ENCODE results near the gene THUMPD3.

THUMPD3 gene

DNA sequence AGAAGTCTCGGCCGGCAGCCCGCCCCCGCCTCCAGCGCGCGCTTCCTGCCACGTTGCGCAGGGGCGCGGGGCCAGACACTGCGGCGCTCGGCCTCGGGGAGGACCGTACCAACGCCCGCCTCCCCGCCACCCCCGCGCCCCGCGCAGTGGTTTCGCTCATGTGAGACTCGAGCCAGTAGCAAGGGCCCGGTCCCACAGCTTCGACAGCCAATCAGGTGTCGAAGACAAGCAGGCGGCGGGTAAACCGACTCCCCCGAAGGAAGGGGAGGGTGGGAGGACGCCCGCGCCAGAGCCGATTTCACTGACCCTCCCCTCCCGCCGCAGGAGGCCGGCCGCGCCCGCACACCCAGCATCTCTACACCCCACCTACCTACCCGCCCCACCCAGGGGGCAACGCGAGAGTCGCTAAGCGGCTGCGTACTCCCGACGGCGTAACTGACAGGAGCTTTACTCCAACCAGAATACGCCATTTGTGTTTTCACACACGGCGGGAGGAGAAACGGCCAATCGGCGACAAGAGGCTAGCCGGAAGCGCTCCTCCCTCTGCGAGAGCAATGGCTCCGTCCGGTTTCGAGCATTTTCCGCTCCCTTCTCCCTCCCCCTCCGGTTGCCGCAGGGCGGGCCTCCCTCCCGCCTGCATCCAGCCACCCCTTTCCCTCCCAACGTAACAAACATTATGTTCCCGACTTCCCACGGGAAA lies 33.9 kb downstream of the THUMPD3 start:
- peak; percentile 94 for DNase-seq
- H3K36me3 ChIP-seq = peaks cover 17% of the 10 kb centered on the region
- peak overlapping the region; percentile 68 for H3K4me3 ChIP-seq (ENCODE audit: low read depth, low read length)
- no peaks in the 10 kb centered on the region for H3K27me3 ChIP-seq
- no peaks in the 10 kb centered on the region for H3K9me3 ChIP-seq
- TF ChIP-seq, protein P1, sequence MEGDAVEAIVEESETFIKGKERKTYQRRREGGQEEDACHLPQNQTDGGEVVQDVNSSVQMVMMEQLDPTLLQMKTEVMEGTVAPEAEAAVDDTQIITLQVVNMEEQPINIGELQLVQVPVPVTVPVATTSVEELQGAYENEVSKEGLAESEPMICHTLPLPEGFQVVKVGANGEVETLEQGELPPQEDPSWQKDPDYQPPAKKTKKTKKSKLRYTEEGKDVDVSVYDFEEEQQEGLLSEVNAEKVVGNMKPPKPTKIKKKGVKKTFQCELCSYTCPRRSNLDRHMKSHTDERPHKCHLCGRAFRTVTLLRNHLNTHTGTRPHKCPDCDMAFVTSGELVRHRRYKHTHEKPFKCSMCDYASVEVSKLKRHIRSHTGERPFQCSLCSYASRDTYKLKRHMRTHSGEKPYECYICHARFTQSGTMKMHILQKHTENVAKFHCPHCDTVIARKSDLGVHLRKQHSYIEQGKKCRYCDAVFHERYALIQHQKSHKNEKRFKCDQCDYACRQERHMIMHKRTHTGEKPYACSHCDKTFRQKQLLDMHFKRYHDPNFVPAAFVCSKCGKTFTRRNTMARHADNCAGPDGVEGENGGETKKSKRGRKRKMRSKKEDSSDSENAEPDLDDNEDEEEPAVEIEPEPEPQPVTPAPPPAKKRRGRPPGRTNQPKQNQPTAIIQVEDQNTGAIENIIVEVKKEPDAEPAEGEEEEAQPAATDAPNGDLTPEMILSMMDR (IDR thresholded peaks at IDR 0.05; ENCODE audit: low read depth, low read length) = no peak
- peaks cover 2% of the 10 kb centered on the region for H3K4me1 ChIP-seq

DNA sequence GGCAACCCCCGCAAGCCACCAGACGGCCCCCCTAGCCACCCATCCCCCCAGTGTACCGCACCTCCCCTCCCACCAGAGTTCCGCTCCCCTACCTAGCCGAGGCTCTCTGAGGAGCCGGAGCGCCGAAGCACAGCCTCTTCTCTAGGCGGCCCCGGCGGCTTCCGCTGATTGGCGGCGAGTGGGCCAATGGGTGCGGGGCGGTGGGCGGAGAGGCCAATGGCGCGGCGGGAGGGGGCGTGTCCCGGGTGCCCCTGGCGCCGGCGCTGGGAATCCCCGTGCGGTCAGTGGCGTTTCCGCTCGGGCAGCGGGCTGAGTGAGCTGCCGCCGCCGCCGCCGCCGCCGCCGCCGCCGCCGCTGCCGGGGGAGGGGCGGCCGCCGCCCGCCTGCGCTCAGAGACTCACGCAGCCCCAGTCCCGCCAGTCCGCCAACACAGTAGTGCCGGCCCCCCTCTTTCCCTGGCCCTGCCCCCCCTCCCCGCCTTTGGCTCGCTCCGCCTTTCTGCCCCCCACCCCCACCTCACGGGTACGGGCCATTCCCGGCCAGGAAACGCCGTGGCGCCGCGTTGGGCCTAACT lies 34.6 kb downstream of the THUMPD3 start, which contains the start of gene SETD5:
SETD5 (plus strand) TSS at position 284 of the 574 bp plus-strand sequence. CDS start 31,324 bp downstream, outside the sequence.
- peaks cover 4% of the 10 kb centered on the region for H3K4me1 ChIP-seq
- no peaks in the 10 kb centered on the region for H3K27me3 ChIP-seq
- DNase-seq = peak; percentile 94

DNA sequence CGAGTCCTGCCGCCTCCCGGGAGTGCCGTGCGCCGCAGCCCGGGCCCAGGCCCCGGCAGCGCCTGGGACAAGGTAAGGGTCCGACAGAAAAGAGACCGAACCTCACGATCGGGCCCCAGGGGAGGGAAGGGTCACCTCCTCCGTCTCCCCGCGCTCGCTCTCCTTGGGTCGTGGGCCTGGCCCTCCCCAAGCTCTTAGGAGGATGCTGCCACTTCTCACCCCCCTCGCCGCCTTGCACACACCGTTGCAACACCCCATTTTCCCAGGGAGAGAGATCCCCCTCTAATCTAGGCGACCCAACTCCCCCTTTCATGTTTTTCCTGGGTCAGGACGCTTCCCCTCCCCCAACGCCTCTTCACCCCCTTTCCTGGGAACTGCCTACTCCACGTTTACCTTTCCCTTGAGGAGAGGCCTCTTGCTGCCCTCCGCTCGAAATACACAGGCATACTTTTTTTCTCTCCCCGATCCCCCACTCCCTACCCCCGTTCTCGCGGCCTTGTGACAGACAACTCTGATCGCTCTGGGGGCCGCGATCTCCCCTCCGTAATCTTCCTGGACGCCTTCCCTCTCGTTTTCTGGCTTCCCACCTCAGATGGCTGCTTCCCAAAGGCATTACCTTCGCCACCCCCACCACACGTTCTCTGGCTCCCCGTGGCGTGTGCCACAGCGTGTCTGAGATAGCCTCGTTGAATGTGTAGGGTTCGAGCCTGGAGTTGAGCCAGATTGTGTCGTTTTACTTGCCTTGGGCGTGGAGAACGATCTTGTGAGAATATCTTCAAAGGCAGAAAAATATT lies 35.2 kb downstream of the THUMPD3 start:
- no peaks in the 10 kb centered on the region for H3K9me3 ChIP-seq
- H3K4me1 ChIP-seq = peaks cover 6% of the 10 kb centered on the region
- no peaks in the 10 kb centered on the region for H3K27me3 ChIP-seq
- H3K4me3 ChIP-seq (ENCODE audit: low read depth, low read length) = peak overlapping the region; percentile 90
- TF ChIP-seq, protein P1 (IDR thresholded peaks at IDR 0.05; ENCODE audit: low read depth, low read length) = no peak
- DNase-seq = peak; percentile 19
- H3K36me3 ChIP-seq = peaks cover 12% of the 10 kb centered on the region

More for the DNA sequence above, 34.6 kb downstream of the THUMPD3 start, which contains the start of gene SETD5:
- Histone ChIP-seq H3K36me3 (peaks cover 17% of the 10 kb centered on the region), H3K9me3 (no peaks in the 10 kb centered on the region), H3K4me3 (ENCODE audit: low read depth, low read length) (peak within 1 kb of the TSS; percentile 90)
- TF ChIP-seq, protein P1 (IDR thresholded peaks at IDR 0.05; ENCODE audit: low read depth, low read length) = no peak

DNA sequence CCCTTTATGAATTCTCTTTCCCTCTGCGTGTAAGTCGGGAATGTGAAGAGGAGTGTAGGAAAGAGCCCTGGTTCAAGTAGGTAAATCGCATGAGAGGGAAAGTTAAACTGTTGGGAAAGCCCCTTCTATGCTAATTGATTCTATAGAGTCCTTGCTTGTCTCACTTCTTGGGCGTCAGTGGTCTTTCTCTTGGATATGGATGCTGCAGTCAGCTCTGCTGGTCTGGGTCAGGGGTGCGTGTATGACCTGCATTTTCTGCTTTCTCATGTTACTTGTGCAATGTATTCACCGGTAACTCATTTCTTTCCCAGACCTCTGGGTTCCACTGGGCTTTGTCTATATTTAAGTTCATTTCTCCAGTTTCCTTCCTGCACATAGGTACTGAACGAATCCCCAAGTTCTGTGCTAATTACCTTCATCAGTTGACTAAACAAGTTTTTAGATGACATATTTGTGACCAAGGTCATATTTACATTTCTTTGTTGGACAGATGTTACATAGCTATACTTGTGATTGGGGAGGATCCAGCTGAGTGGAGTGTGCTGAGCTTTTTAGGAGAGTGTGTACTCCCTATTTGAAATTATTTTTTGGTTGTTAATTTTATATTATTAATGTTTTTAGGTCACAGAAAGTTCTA lies 36.0 kb downstream of the THUMPD3 start:
- TF ChIP-seq, protein P1 (IDR thresholded peaks at IDR 0.05; ENCODE audit: low read depth, low read length) = no peak
- Histone ChIP-seq H3K27me3 (no peaks in the 10 kb centered on the region), H3K9me3 (no peaks in the 10 kb centered on the region), H3K4me1 (peaks cover 6% of the 10 kb centered on the region), H3K36me3 (peaks cover 8% of the 10 kb centered on the region; the same call in 1 of the 2 replicates), H3K4me3 (ENCODE audit: low read depth, low read length) (peak overlapping the region; percentile 90)
- DNase-seq = no peak

DNA sequence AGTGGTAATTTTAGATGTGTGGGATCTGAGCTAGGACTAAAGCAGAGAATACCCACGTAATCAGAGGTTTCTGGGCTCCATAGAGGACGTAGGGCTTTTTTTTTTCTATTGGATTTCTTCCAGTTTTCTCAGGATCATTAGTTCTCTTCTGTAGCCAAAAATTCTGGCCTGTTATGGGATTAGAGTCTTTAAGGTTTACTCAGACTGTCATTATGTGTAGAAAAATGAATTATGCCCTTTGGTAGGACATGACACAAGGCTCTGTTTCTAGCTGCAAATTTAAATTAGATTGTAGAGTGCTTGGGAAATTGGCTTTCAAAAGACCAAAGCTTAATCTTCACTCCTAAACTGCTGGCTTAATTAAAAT lies 36.5 kb downstream of the THUMPD3 start:
- Histone ChIP-seq H3K4me1 (peaks cover 6% of the 10 kb centered on the region), H3K36me3 (peaks cover 5% of the 10 kb centered on the region; the same call in 1 of the 2 replicates), H3K4me3 (ENCODE audit: low read depth, low read length) (peak overlapping the region; percentile 90), H3K27me3 (no peaks in the 10 kb centered on the region), H3K9me3 (no peaks in the 10 kb centered on the region)
- TF ChIP-seq, protein P1 (IDR thresholded peaks at IDR 0.05; ENCODE audit: low read depth, low read length) = no peak
- no peak for DNase-seq

All from BE2C (cell line).